ENCODE measurements around the gene TRIP4. TPM values are rescaled to one million over a fixed set of nuclear protein-coding genes. Genes with fewer than 3 reads are reported as not detected.

The TRIP4 gene
- total and polyA plus RNA-seq, 2 of the 8 experiments (the other 6 are each of a cell fraction or from before 2014, with no cell fraction given): 6.2 to 18.9 TPM

GRCh38 chr15:64381000-64381751 is 6.5 kb upstream of the TRIP4 start, which contains the start of gene PCLAF (continued):
- TF ChIP-seq TEAD4 (IDR thresholded peaks at IDR 0.05; ENCODE audit: low read depth, low read length) (no peak), HDAC6 (IDR thresholded peaks at IDR 0.05; ENCODE audit: low read depth, low read length) (no peak), SP4 (IDR thresholded peaks at IDR 0.05; ENCODE audit: low read length) (no peak), ZNF274 (IDR thresholded peaks at IDR 0.05; ENCODE audit: borderline replicate concordance, extremely low read depth, low read length) (no peak), RAD21 (IDR thresholded peaks at IDR 0.05 in 1 of 2, conservative IDR thresholded peaks at IDR 0.05 in 1 of 2; ENCODE audit: low read depth in 2 of 2, low read length in 2 of 2) (peak; percentile 10 to 28; a peak in 1 of 4 replicates), GABPA (IDR thresholded peaks at IDR 0.05; ENCODE audit: borderline replicate concordance, insufficient read depth, low read length) (no peak), SP1 (IDR thresholded peaks at IDR 0.05; ENCODE audit: low read depth, low read length) (peak; percentile 97), CHD2 (IDR thresholded peaks at IDR 0.05; ENCODE audit: low read length) (peak; percentile 82), EZH2 (IDR thresholded peaks at IDR 0.05; ENCODE audit: low read depth, low read length, severe bottlenecking) (no peak), KDM1A (IDR thresholded peaks at IDR 0.05; ENCODE audit: borderline replicate concordance, low read length) (no peak), POLR2AphosphoS5 (IDR thresholded peaks at IDR 0.05; ENCODE audit: low read depth, low read length) (peak; percentile 90), CREB1 (IDR thresholded peaks at IDR 0.05) (peak; percentile 39; the same call in 1 of the 2 replicates), TBP (IDR thresholded peaks at IDR 0.05; ENCODE audit: low read depth, low read length) (peak; percentile 94), ATF2 (IDR thresholded peaks at IDR 0.05; ENCODE audit: low read length) (no peak), HDAC2 (IDR thresholded peaks at IDR 0.05; ENCODE audit: borderline replicate concordance in 1 of 2, low read depth in 2 of 2, low read length in 2 of 2) (no peak), SIN3A (conservative IDR thresholded peaks at IDR 0.05 in 1 of 2, IDR thresholded peaks at IDR 0.05 in 1 of 2; ENCODE audit: low read depth in 1 of 2, low read length in 2 of 2) (peak in 1 of 2 experiments; percentile 84; a peak in 2 of 4 replicates), NANOG (IDR thresholded peaks at IDR 0.05; ENCODE audit: insufficient read depth, low read depth, low read length, poor library complexity, severe bottlenecking) (no peak), SRF (IDR thresholded peaks at IDR 0.05; ENCODE audit: low read depth, low read length) (no peak)
